Gastrocnemius medialis (tissue), 4 donors: Measurements from ENCODE around the gene PRKCA. TPM values are rescaled to one million over a fixed set of nuclear protein-coding genes. Genes with fewer than 3 reads are reported as not detected.

Experiments
- ATAC-seq, 2 donors: fragments of 150-250 bp; one replicate each; pipeline ENCODE4 v1.9.1; 2016
- DNase-seq, 2 donors: peaks; one replicate each; pipeline ENCODE4 v3.0.0-alpha.2; 2019
- H3K27ac ChIP-seq, 4 donors: fragments of 200-600 bp; sonication (generic); 1 replicate in 1 of 4; 2 replicates in 3 of 4; pipeline ENCODE4 v1.5.1; 2016 to 2018; ENCODE audit warnings: mild to moderate bottlenecking in 2 of 4, moderate library complexity in 1 of 4
- H3K27me3 ChIP-seq, 3 donors: fragments of 200-600 bp; sonication (generic) in 2 of 3; 1 replicate in 1 of 3; 2 replicates in 2 of 3; pipeline versions ENCODE4 v1.5.1 to v1.6.0; 2016 to 2019; ENCODE audit warnings: mild to moderate bottlenecking in 1 of 3, moderate library complexity in 1 of 3
- H3K36me3 ChIP-seq, 2 donors: fragments of 200-600 bp; sonication (generic) in 1 of 2; one replicate each; pipeline ENCODE4 v1.5.1; 2017 to 2018
- H3K4me1 ChIP-seq, 2 donors: fragments of 200-600 bp; sonication (generic) in 1 of 2; one replicate each; pipeline ENCODE4 v1.5.1; 2016 to 2017; ENCODE audit warnings: mild to moderate bottlenecking in 2 of 2
- H3K4me3 ChIP-seq, 4 donors: fragments of 200-600 bp; sonication (generic) in 3 of 4; 1 replicate in 1 of 4; 2 replicates in 3 of 4; pipeline ENCODE4 v1.5.1; 2016 to 2019; ENCODE audit warnings: mild to moderate bottlenecking in 2 of 4
- H3K9me3 ChIP-seq, 3 donors: fragments of 200-600 bp; sonication (generic) in 2 of 3; 1 replicate in 1 of 3; 2 replicates in 2 of 3; pipeline ENCODE4 v1.5.1; 2016 to 2019
- POLR2A ChIP-seq, 2 donors: fragments of 450-650 bp; IDR thresholded peaks; one replicate each; pipeline ENCODE4 v1.6.1; 2017; ENCODE audit warnings: antibody characterized with exemption in 2 of 2, mild to moderate bottlenecking in 2 of 2, moderate library complexity in 2 of 2
- in situ Hi-C, 4 donors: fragments of 200-750 bp; cut with MboI; loops; one replicate each; pipeline versions ENCODE4 v1.15.0 to v1.8.0; 2017; ENCODE audit warnings: low sequenced_read_pairs in 4 of 4
- intact Hi-C: fragments of 100-400 bp; cut with DNase I; formaldehyde crosslinking; loops from one replicate; pipeline ENCODE4 v1.15.1; 2023; ENCODE audit warnings: low total_unique reads
- microRNA counts, 2 donors: library from miRNA; unstranded; fragments of <30 nt; microRNA quantifications; one replicate each; lab custom pipeline; 2016
- microRNA-seq, 2 donors: library from miRNA; unstranded; fragments of <30 nt; microRNA quantifications; one replicate each; pipeline ENCODE4, GENCODE V29; 2016; ENCODE audit warnings: borderline replicate concordance in 2 of 2
- total RNA-seq, 4 donors: library from RNA; depleted of rRNA; stranded (reverse); fragments of >200 nt; gene quantifications; one replicate each; pipeline versions ENCODE4 v1.1.0 to v1.2.3, GENCODE V29; 2016
- TF ChIP-seq, protein P1 (sequence below), 5 experiments: fragments of 450-650 bp in 3 of 5; fragments of 200-600 bp in 2 of 5; sonication (generic) in 2 of 5; IDR thresholded peaks in 4 of 5; conservative IDR thresholded peaks in 1 of 5; 1 replicate in 4 of 5; 2 replicates in 1 of 5; pipeline ENCODE4 v1.5.1; 2016 to 2019; ENCODE audit warnings: antibody characterized with exemption in 5 of 5, mild to moderate bottlenecking in 3 of 5, moderate library complexity in 3 of 5

Gene PRKCA
- total RNA-seq, 4 donors from 2014 or later: 7.6 to 16.8 (median 11.1) TPM

DNA sequence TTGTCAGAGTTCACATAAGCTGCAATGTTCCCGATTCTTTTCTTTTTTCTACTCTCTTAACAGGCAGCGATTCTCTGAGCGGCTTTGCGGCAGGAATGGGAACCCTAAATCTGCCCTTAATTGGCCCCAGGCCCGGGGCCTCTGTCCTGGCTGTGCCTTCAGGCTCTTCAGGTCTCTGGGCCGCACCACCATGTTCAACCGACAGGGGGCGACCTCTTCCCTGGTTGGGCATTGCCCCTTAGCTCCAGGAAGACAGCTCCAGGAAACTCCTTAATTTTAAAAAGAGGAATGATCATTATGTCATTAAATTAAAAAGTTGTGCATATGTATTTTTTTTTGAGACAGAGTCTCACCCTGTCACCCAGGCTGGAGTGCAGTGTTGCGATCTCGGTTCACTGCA lies 552.8 kb downstream of the PRKCA start:
- Histone ChIP-seq H3K9me3 (no peaks in the 10 kb centered on the region), H3K4me3 (no peak overlapping the region), H3K36me3 (no peaks in the 10 kb centered on the region), H3K4me1 (peaks cover 9% of the 10 kb centered on the region in 2 donors), H3K27me3 (no peaks in the 10 kb centered on the region), H3K27ac (no peak overlapping the region)
- no peak for ATAC-seq
- intact Hi-C loops (no loop called here), in situ Hi-C loops (no loop called here)
- TF ChIP-seq, protein P1, sequence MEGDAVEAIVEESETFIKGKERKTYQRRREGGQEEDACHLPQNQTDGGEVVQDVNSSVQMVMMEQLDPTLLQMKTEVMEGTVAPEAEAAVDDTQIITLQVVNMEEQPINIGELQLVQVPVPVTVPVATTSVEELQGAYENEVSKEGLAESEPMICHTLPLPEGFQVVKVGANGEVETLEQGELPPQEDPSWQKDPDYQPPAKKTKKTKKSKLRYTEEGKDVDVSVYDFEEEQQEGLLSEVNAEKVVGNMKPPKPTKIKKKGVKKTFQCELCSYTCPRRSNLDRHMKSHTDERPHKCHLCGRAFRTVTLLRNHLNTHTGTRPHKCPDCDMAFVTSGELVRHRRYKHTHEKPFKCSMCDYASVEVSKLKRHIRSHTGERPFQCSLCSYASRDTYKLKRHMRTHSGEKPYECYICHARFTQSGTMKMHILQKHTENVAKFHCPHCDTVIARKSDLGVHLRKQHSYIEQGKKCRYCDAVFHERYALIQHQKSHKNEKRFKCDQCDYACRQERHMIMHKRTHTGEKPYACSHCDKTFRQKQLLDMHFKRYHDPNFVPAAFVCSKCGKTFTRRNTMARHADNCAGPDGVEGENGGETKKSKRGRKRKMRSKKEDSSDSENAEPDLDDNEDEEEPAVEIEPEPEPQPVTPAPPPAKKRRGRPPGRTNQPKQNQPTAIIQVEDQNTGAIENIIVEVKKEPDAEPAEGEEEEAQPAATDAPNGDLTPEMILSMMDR (IDR thresholded peaks at IDR 0.05 in 4 of 5, conservative IDR thresholded peaks at IDR 0.05 in 1 of 5): peak in 1 of 5 experiments; percentile 22
- no peak for TF ChIP-seq POLR2A (IDR thresholded peaks at IDR 0.05)
- DNase-seq: no peak

DNA sequence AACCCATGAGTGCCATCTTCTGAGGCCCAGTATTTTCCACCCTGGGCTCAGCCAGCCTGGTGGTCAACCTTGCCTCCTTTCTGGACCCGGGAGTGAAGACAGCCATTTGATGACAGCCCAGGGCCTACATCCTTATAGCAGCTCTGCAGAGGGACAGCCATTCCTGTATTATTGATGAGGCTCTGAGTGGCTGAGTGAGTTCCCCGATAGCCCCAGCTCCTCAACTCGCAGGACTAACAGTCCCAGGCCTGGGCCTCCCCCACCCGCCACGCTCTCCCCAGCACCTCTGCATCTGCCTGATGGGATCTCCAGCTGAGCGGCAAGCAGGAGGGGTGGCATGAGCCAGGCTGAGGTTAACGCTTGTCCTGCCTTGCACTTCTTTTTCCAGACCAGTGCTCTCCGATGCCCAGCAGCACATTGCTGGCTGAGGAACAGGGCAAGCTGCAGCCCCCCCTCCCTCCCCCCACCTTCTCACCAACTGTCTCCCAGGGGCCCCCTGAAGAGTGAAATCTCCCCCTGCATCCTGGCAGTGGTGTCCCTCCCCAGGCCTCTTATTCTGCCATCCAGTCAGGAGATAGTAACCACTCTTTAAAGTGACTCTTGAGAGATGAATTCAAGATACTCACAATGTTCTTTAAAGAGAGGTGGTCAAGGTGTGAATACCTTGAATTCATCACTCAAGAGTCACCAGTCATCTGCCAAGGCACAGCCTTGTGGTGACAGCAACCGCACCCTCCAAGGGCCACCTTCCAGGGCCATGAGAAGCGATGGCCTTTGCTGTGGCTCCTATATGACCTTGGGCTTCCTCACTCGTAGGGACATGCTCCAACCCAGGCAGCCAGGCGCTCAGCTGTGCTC lies 556.0 kb downstream of the PRKCA start:
- ATAC-seq: no peak
- Histone ChIP-seq H3K27me3 (no peaks in the 10 kb centered on the region), H3K4me1 (no peaks in the 10 kb centered on the region), H3K4me3 (no peak overlapping the region), H3K9me3 (no peaks in the 10 kb centered on the region), H3K36me3 (no peaks in the 10 kb centered on the region), H3K27ac (no peak overlapping the region)
- intact Hi-C loops (no loop called here), in situ Hi-C loops (no loop called here)
- TF ChIP-seq, protein P1 (IDR thresholded peaks at IDR 0.05 in 4 of 5, conservative IDR thresholded peaks at IDR 0.05 in 1 of 5): no peak
- no peak for TF ChIP-seq POLR2A (IDR thresholded peaks at IDR 0.05)
- DNase-seq: no peak

DNA sequence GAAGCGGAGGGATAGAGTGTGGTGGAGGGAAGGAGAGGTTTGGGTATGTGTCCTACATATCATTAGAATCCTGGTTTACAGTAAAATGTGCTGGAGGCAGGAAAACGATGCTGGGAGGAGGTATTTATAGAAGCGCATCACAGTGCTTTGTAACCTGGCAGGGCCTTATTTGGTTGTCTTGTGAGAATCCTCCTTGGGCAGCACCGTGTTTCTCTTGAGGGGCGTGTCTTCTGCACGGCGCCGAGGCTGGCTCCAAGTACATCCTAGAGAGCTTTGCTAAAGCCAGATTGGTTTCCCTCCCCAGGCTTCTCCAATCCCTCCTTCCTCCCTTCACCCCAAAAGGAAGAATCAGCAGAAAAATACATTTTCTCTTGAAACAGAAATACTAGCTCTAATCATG lies 556.9 kb downstream of the PRKCA start:
- H3K9me3 ChIP-seq: no peaks in the 10 kb centered on the region
- no peak overlapping the region for H3K4me3 ChIP-seq
- ATAC-seq (no peak), DNase-seq (no peak)
- no peak overlapping the region for H3K27ac ChIP-seq
- TF ChIP-seq, protein P1 (IDR thresholded peaks at IDR 0.05 in 4 of 5, conservative IDR thresholded peaks at IDR 0.05 in 1 of 5): no peak
- no peak for TF ChIP-seq POLR2A (IDR thresholded peaks at IDR 0.05)
- in situ Hi-C loops (no loop called here), intact Hi-C loops (no loop called here)
- H3K27me3 ChIP-seq: no peaks in the 10 kb centered on the region
- H3K4me1 ChIP-seq: no peaks in the 10 kb centered on the region
- no peaks in the 10 kb centered on the region for H3K36me3 ChIP-seq

DNA sequence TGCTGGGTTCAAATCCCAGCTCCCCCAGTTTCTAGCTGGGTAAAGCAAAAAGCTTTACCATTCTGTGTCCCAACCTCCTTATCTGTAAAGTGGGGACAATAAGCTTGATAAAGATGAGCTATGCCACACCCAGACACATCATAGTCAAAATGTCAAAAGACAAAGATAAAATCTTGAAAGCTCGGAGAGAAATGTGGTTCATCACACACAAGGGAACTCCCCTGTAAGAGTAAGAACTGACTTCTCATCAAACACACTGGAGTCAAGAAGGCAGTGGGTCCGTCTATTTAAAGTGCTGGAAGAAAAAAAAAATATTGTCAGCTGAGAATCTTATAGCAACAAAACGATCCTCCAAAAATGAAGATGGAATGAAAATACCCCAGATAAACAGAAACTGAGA lies 557.8 kb downstream of the PRKCA start:
- TF ChIP-seq, protein P1 (IDR thresholded peaks at IDR 0.05 in 4 of 5, conservative IDR thresholded peaks at IDR 0.05 in 1 of 5): no peak
- TF ChIP-seq POLR2A (IDR thresholded peaks at IDR 0.05): no peak
- intact Hi-C loops (no loop called here), in situ Hi-C loops (no loop called here)
- ATAC-seq (no peak), DNase-seq (no peak)
- Histone ChIP-seq H3K4me1 (no peaks in the 10 kb centered on the region), H3K27me3 (no peaks in the 10 kb centered on the region), H3K9me3 (no peaks in the 10 kb centered on the region), H3K36me3 (no peaks in the 10 kb centered on the region), H3K4me3 (no peak overlapping the region), H3K27ac (no peak overlapping the region)

MicroRNA genes within 50 kb of the gene (microRNA counts, 767-probe panel; counts per million panel counts)
- 356 to 448 counts per million in 2 donors for microRNA hsa-miR-634 (lab: Ali Mortazavi, UCI)

Small RNAs within 50 kb of the gene (microRNA-seq; reads per million reads assigned to microRNA genes)
- 0 reads per million in 2 donors for gene MIR634

Other genes starting within 250 kb of the PRKCA start
- 1 to 10 TPM; 6.1 to 8.7 (median 7.1) TPM for gene CEP112, start 110.5 kb upstream of the PRKCA start, total RNA-seq
- gene APOH, start 73.2 kb upstream of the PRKCA start, total RNA-seq: 10 to 100 TPM in 1 of 4 donors, 1 to 10 TPM in 1, not detected in 2; 4.4 to 11.5 TPM